ACC112 (cell line): ENCODE data around the gene MCEE.
"Not testable (repeated sequence)": the region's sequence is repeated elsewhere in the genome, so short reads cannot be mapped to it uniquely, and the experiment has no call there.

Source experiments
- H2AFZ ChIP-seq: fragments of 200-600 bp; sonication (generic); one replicate; pipeline ENCODE4 v1.6.0; 2017; ENCODE audit warnings: antibody characterized with exemption, low read length; ENCODE audit not compliant: unreplicated experiment
- H3K27ac ChIP-seq: fragments of 200-600 bp; sonication (generic); 2 replicates; pipeline ENCODE4 v1.5.1; 2014; ENCODE audit warnings: low read depth, mild to moderate bottlenecking, antibody characterized with exemption, low read length, moderate library complexity
- H3K27me3 ChIP-seq: fragments of 200-600 bp; sonication (generic); 2 replicates; pipeline ENCODE4 v1.6.1; 2014; ENCODE audit warnings: mild to moderate bottlenecking, antibody characterized with exemption, low read length, moderate library complexity, mixed read lengths; ENCODE audit not compliant: insufficient read depth
- H3K36me3 ChIP-seq: fragments of 200-600 bp; sonication (generic); 2 replicates; pipeline ENCODE4 v1.6.1; 2016; ENCODE audit warnings: mild to moderate bottlenecking, antibody characterized with exemption, low read length, moderate library complexity, mixed read lengths; ENCODE audit not compliant: insufficient read depth
- H3K4me1 ChIP-seq: fragments of 200-600 bp; sonication (generic); one replicate; pipeline ENCODE4 v1.6.1; 2016; ENCODE audit warnings: low read length, mixed read lengths; ENCODE audit not compliant: insufficient read depth, unreplicated experiment, control insufficient read depth
- H3K4me3 ChIP-seq: fragments of 200-600 bp; sonication (generic); 2 replicates; pipeline ENCODE4 v1.5.1; 2014; ENCODE audit warnings: mild to moderate bottlenecking, low read depth, low read length
- H3K79me2 ChIP-seq: fragments of 200-600 bp; sonication (generic); one replicate; pipeline ENCODE4 v1.6.0; 2016; ENCODE audit warnings: low read length; ENCODE audit not compliant: control insufficient read depth, unreplicated experiment, insufficient read depth

MCEE gene

GRCh38 chr2:71153585-71154224 is 23.7 kb upstream of the MCEE start:
- no peaks in the 10 kb centered on the region; the same call in 1 of the 2 replicates for H3K27me3 ChIP-seq
- no peaks in the 10 kb centered on the region for H3K4me1 ChIP-seq
- H3K27ac ChIP-seq, result no peak overlapping the region
- H3K79me2 ChIP-seq, result no peaks in the 10 kb centered on the region
- H3K36me3 ChIP-seq, result peaks cover 8% of the 10 kb centered on the region
- no peak overlapping the region for H2AFZ ChIP-seq
- H3K4me3 ChIP-seq, result no peak overlapping the region

GRCh38 chr2:71151620-71152019 is 21.6 kb upstream of the MCEE start:
- H3K36me3 ChIP-seq, result peaks cover 18% of the 10 kb centered on the region
- H3K4me3 ChIP-seq, result no peak overlapping the region
- H3K79me2 ChIP-seq, result no peaks in the 10 kb centered on the region
- no peaks in the 10 kb centered on the region; the same call in 1 of the 2 replicates for H3K27me3 ChIP-seq
- no peak overlapping the region for H2AFZ ChIP-seq
- H3K4me1 ChIP-seq, result no peaks in the 10 kb centered on the region
- H3K27ac ChIP-seq, result no peak overlapping the region

GRCh38 chr2:71150082-71150816 is 20.2 kb upstream of the MCEE start:
- Histone ChIP-seq H2AFZ (no peak overlapping the region), H3K79me2 (no peaks in the 10 kb centered on the region), H3K4me3 (no peak overlapping the region), H3K27ac (no peak overlapping the region), H3K4me1 (no peaks in the 10 kb centered on the region), H3K27me3 (no peaks in the 10 kb centered on the region; the same call in 1 of the 2 replicates), H3K36me3 (peaks cover 21% of the 10 kb centered on the region)

- Histone ChIP-seq H2AFZ (no peak overlapping the region), H3K36me3 (peaks cover 38% of the 10 kb centered on the region), H3K4me1 (no peaks in the 10 kb centered on the region), H3K27ac (no peak overlapping the region), H3K79me2 (no peaks in the 10 kb centered on the region), H3K27me3 (no peaks in the 10 kb centered on the region), H3K4me3 (no peak overlapping the region)
Observed at GRCh38 chr2:71148506-71149063, 18.6 kb upstream of the MCEE start.

GRCh38 chr2:71143782-71144181 is 13.8 kb upstream of the MCEE start:
- peaks cover 2% of the 10 kb centered on the region for H3K79me2 ChIP-seq
- no peak overlapping the region for H3K27ac ChIP-seq
- H3K27me3 ChIP-seq, result no peaks in the 10 kb centered on the region
- no peaks in the 10 kb centered on the region for H3K4me1 ChIP-seq
- no peak overlapping the region for H3K4me3 ChIP-seq
- no peak overlapping the region for H2AFZ ChIP-seq
- H3K36me3 ChIP-seq, result peaks cover 44% of the 10 kb centered on the region

- H3K4me1 ChIP-seq, result peaks cover 10% of the 10 kb centered on the region
- no peak overlapping the region for H3K27ac ChIP-seq
- H3K79me2 ChIP-seq, result peaks cover 25% of the 10 kb centered on the region
- peaks cover 29% of the 10 kb centered on the region for H3K36me3 ChIP-seq
- H2AFZ ChIP-seq, result no peak overlapping the region
- no peaks in the 10 kb centered on the region for H3K27me3 ChIP-seq
- H3K4me3 ChIP-seq, result no peak overlapping the region
Observed at GRCh38 chr2:71136174-71136573, 6.1 kb upstream of the MCEE start.

- H3K36me3 ChIP-seq, result peaks cover 17% of the 10 kb centered on the region
- no peaks in the 10 kb centered on the region for H3K27me3 ChIP-seq
- no peak overlapping the region for H3K4me3 ChIP-seq
- H3K4me1 ChIP-seq, result peaks cover 10% of the 10 kb centered on the region
- H3K79me2 ChIP-seq, result peaks cover 44% of the 10 kb centered on the region
- H3K27ac ChIP-seq, result no peak overlapping the region
- no peak overlapping the region for H2AFZ ChIP-seq
Observed at GRCh38 chr2:71133603-71134002, 3.6 kb upstream of the MCEE start.

- Histone ChIP-seq H3K27ac (peak overlapping the region; percentile 75; the same call in 1 of the 2 replicates), H3K79me2 (peaks cover 63% of the 10 kb centered on the region), H3K36me3 (peaks cover 15% of the 10 kb centered on the region), H3K4me1 (peaks cover 17% of the 10 kb centered on the region), H3K4me3 (peak overlapping the region; percentile 100)
- H2AFZ ChIP-seq, H3K27me3 ChIP-seq: not testable (repeated sequence)
Observed at GRCh38 chr2:71131387-71132166, 1.5 kb upstream of the MCEE start.

GRCh38 chr2:71130905-71131244 is 846 bp upstream of the MCEE start:
- peaks cover 8% of the 10 kb centered on the region for H3K36me3 ChIP-seq
- no peaks in the 10 kb centered on the region for H3K27me3 ChIP-seq
- H3K27ac ChIP-seq, result peak overlapping the region; percentile 75
- peaks cover 65% of the 10 kb centered on the region for H3K79me2 ChIP-seq
- peak overlapping the region; percentile 100 for H3K4me3 ChIP-seq
- peak overlapping the region; percentile 94 for H2AFZ ChIP-seq
- peaks cover 17% of the 10 kb centered on the region for H3K4me1 ChIP-seq

GRCh38 chr2:71129902-71130151 is 202 bp downstream of the MCEE start:
- peaks cover 71% of the 10 kb centered on the region for H3K79me2 ChIP-seq
- H3K27ac ChIP-seq, result peak overlapping the region; percentile 75
- peak overlapping the region; percentile 100 for H3K4me3 ChIP-seq
- peaks cover 17% of the 10 kb centered on the region for H3K4me1 ChIP-seq
- no peaks in the 10 kb centered on the region for H3K27me3 ChIP-seq
- H3K36me3 ChIP-seq, result peaks cover 5% of the 10 kb centered on the region
- peak overlapping the region; percentile 97 for H2AFZ ChIP-seq
